HG03442 (cell line): Measurements from ENCODE around the gene NIPA2.

Experiments used
- ATAC-seq: cut with Tn5 transposase; IDR thresholded peaks from one replicate; pipeline ENCODE4 v1.9.1; 2021; ENCODE audit warnings: mild to moderate bottlenecking, moderate library complexity; ENCODE audit not compliant: unreplicated experiment

NIPA2 gene

GRCh38 chr15:22874966-22875365 is 36.5 kb downstream of the NIPA2 start:
- no peak for ATAC-seq

GRCh38 chr15:22877117-22877516 is 38.7 kb downstream of the NIPA2 start:
- ATAC-seq = no peak

- ATAC-seq = no peak
Observed at GRCh38 chr15:22877607-22878006, 39.1 kb downstream of the NIPA2 start.

GRCh38 chr15:22878103-22878502 is 39.6 kb downstream of the NIPA2 start:
- no peak for ATAC-seq

- no peak for ATAC-seq
Observed at GRCh38 chr15:22880068-22880980, 41.9 kb downstream of the NIPA2 start.

DNA sequence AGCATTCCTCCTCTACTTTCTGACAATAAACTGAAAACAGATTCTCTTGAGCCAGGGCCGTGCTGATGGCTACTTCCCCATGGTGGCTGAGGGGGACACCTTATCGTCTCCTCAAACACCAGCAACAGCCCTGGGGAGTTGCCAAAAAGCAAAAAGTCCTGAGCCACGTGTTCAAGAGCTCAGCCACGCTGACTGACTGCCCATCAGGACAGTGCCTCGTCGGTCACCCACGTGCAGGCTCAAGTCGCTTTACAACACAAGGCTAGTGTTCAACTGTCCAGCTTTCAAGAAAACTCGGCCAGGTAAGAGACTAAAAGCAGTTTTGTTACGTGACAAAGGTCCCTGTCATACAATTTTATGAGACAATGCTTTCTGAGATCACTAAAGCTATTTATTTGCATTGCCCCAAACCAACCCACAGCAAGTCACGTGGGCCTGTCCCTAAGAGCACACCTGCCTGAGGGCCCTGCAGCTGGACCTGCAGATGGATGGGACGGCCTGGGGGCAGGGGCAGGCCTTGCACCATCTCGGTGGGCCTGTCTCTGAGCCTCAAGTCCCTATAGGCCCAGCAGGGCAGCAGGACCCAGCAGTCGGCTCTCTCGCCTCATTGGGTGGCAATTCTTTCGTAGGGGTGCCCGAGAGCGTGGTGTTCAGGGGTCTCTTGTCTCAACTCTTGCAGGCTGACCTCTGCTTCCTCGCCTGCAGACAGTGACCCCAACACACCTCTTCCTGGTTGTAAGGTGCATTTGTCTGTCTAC is 42.7 kb downstream of the NIPA2 start:
- no peak for ATAC-seq

- no peak for ATAC-seq
Observed at GRCh38 chr15:22881739-22882440, 43.4 kb downstream of the NIPA2 start.

GRCh38 chr15:22883196-22883595 is 44.7 kb downstream of the NIPA2 start:
- ATAC-seq = no peak

- ATAC-seq = no peak
Observed at GRCh38 chr15:22884344-22884743, 45.9 kb downstream of the NIPA2 start.

GRCh38 chr15:22885120-22885519 is 46.7 kb downstream of the NIPA2 start:
- ATAC-seq = no peak

DNA sequence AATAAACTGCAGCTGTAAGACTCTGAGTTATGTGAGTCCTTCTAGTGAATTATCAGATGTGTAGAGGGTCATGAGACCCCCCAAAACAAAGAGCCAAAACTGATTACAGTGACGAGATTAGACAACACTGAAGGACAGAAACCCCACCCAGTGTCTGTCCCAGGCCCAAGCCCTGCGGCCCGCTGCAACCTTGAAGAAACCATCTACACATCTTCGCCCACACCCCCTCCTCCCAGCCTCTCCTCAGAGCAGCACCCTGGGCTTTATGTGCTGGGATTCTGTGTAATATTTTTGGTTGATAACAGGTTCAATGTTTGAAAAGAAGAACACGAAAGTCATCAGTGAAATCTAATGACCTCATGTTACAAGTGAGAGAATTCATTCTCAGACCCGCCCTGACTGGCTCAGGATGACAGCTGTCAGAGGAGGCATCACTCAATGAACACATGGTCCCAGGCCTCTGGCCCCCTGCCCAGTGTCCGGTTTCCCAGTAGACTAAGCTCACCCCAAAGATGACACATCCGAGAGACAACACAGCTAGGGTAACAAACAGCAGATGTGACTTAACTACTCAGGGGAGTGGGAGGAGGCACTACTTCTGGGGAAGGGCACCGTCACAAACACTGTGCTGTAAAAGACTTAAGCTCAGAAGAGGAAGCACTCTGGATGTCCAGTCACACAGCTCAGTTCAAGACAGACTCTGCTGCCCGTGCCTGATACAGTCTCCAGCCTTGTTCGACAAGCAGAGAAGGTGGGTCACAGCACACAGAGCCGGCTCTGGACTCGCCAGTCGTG is 48.9 kb downstream of the NIPA2 start:
- no peak for ATAC-seq

GRCh38 chr15:22888120-22888859 is 49.8 kb downstream of the NIPA2 start:
- no peak for ATAC-seq

- no peak for ATAC-seq
Observed at GRCh38 chr15:22889146-22889818, 50.8 kb downstream of the NIPA2 start.

DNA sequence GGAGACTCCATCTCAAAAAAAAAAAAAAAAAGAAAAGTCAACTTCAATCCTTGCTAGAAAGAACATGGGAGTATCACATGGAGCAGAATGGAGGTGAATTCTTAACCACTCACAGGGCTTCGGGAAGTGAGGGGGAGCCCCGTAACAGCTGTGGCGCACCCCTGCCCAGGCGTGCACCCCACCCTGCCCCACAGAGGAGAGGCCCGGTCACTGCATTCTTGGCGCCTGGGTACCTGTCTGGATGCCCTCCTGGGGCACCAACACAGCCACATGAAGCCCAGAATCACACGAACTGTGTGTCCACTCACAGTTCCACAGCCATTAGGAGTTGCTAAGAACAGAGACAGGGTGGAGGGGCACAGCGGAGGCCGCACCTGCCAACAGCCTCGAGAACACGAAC is 51.8 kb downstream of the NIPA2 start:
- ATAC-seq = no peak

DNA sequence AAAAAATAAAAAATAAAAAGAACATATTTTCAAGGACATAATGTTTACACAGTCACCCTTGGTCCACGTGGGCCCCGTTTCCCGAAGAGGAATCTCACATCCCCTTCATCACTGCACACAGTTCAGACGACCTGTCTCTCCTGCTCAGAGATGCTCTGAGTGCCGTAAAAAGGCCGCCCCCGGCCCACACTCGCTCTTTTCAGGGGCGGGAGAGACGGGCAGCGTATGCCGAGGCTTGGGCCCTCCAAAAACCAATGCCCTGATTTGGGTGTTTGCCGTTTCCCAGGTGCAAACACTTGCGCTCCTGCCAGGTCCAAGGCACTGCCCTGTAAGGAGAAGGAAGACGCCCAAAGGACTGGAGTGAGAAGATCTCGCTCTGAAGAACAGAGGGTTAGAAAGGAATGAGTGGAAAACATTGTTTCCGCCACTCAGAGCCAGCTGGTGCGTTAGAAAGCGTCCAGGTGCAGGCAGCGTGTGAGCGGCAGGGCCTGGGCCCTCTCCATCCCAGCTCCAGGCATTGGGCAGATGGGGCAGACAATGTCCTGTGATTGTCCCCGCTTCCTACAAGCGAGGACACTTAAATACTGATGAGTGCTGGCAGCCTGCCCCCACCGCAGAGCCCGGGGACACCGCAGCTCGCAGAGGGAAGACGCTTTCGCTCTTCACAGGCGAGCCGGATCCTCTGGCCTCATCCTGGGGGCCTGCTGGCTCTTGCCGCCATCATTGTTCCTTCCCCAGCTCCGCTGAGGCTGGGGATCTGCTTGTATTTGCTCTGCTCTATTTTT is 53.2 kb downstream of the NIPA2 start:
- ATAC-seq = no peak

DNA sequence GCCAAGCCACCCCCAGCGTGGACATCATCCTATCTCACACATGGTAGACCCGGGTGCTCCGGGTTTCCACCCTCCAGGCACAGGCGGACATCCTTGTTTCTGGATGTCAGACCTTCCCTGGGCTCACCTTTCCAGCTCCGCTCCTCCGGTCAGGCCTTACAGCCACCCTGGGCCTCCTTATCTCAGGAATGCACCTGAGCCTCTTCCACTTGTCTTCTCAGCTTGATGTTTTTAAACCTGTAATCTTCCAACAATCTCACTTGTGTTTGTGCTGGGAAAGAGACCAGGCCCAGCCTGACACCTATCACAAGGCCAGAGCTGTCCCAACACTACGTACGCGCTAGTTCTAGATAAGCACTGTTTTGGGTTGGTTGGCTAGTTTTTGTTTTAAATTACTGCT is 53.9 kb downstream of the NIPA2 start:
- no peak for ATAC-seq

DNA sequence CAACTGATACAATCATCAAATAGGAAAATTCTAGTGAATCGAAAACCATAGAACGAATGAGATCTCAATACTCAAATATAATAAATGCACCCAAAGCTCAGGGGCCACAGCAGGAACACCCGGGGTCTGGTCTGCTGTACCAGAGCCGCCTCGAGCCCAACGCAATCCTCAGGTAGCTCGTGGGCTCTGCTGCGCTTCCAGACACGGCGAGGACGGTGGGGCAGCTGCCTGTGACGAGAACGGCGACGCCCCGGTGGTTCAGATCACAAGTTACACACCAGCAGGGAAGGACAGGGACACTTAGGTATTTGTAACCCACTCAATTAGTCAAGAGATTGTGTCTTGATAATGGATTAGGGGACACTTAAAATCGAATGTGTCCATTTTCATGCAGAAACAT is 54.6 kb downstream of the NIPA2 start:
- ATAC-seq = no peak

GRCh38 chr15:22893881-22894280 is 55.4 kb downstream of the NIPA2 start:
- ATAC-seq = no peak
